Upper lobe of right lung (tissue), 1 donor: ENCODE measurements around the gene FBRSL1. TPM values are rescaled to one million over a fixed set of nuclear protein-coding genes. Genes with fewer than 3 reads are reported as not detected.
"Not testable (repeated sequence)": the region's sequence is repeated elsewhere in the genome, so short reads cannot be mapped to it uniquely, and the experiment has no call there.

Experiments
- ATAC-seq: fragments of 200-7000 bp; cut with Tn5 transposase; one replicate; pipeline ENCODE4 v1.9.1; 2020; ENCODE audit warnings: mild to moderate bottlenecking, moderate library complexity
- DNase-seq: peaks from one replicate; pipeline ENCODE4 v3.0.0-alpha.2; 2020
- H3K27ac ChIP-seq: fragments of 200-600 bp; one replicate; pipeline ENCODE4 v1.8.0; 2022
- H3K27me3 ChIP-seq: fragments of 200-600 bp; one replicate; pipeline ENCODE4 v1.8.0; 2022; ENCODE audit warnings: mild to moderate bottlenecking
- H3K36me3 ChIP-seq: fragments of 200-600 bp; one replicate; pipeline ENCODE4 v1.8.0; 2022
- H3K4me1 ChIP-seq: fragments of 200-600 bp; one replicate; pipeline ENCODE4 v1.8.0; 2022
- H3K4me3 ChIP-seq: fragments of 200-600 bp; one replicate; pipeline ENCODE4 v1.8.0; 2022; ENCODE audit warnings: mild to moderate bottlenecking
- H3K9me3 ChIP-seq: fragments of 200-600 bp; one replicate; pipeline ENCODE4 v1.8.0; 2022
- intact Hi-C: fragments of 100-400 bp; cut with DNase I; formaldehyde crosslinking; loops from one replicate; pipeline ENCODE4 v1.11.0; 2022
- total RNA-seq: library from RNA; stranded (reverse); fragmentation: NEBNext Ultra II Directional; extraction: Animal tissue kit (Norgen Biotek cat#: 25700); gene quantifications from one replicate; pipeline ENCODE4 v1.2.1, GENCODE V29; 2021
- TF ChIP-seq, protein P1 (sequence below): fragments of 200-600 bp; IDR thresholded peaks from one replicate; pipeline ENCODE4 v1.8.0; 2022; ENCODE audit warnings: antibody characterized with exemption
- donor health status: DM: no; HTN: yes; CAD: no; lungs with severe emphysema.

The FBRSL1 gene
- total RNA-seq, 1 donor from 2014 or later, result 49.5 TPM

DNA sequence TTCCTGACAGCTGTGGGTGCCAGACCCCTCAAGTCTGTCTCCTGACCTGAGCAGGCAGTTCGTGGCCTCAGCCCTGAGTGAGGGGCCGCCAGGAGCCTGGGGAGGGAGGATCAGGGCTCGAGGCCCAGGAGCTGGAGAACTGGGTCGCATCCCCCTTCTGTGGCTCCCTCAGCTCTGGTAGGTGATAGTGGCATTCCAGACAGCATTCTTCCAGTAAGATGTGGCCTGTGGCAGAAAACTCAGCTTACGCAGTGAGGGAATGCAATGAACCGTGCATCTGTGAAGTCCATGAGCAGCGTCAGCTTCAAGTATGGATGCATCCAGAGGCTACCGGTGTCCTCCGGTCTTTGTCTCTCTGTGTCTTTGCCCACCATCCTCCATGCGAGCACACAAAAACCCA lies 28.4 kb upstream of the FBRSL1 start:
- TF ChIP-seq, protein P1, sequence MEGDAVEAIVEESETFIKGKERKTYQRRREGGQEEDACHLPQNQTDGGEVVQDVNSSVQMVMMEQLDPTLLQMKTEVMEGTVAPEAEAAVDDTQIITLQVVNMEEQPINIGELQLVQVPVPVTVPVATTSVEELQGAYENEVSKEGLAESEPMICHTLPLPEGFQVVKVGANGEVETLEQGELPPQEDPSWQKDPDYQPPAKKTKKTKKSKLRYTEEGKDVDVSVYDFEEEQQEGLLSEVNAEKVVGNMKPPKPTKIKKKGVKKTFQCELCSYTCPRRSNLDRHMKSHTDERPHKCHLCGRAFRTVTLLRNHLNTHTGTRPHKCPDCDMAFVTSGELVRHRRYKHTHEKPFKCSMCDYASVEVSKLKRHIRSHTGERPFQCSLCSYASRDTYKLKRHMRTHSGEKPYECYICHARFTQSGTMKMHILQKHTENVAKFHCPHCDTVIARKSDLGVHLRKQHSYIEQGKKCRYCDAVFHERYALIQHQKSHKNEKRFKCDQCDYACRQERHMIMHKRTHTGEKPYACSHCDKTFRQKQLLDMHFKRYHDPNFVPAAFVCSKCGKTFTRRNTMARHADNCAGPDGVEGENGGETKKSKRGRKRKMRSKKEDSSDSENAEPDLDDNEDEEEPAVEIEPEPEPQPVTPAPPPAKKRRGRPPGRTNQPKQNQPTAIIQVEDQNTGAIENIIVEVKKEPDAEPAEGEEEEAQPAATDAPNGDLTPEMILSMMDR, result no peak
- ATAC-seq (no peak), DNase-seq (no peak)
- Histone ChIP-seq H3K36me3 (no peaks in the 10 kb centered on the region), H3K27me3 (no peaks in the 10 kb centered on the region), H3K27ac (no peak overlapping the region), H3K4me1 (no peaks in the 10 kb centered on the region), H3K4me3 (no peak overlapping the region), H3K9me3 (no peaks in the 10 kb centered on the region)
- intact Hi-C loops, result no loop called here

DNA sequence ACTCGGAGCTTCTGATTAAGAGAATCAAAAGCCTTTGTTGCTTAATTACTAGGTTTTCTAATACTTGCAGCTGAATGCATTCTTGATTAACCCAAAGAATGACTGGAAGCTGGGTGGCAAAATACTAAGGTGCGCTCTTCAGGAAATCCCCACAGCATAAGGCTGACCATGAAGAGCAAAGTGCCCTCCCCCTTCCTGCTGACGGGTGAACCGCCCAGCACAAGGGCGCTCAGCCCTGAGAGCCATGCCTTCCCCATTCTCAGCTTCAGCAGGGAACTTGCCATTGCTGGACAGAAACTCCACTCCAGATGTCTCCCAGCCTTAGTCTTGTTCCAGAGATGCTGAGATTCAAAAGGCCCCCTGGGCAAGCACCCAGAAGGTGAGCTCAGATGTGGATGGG lies 27.2 kb upstream of the FBRSL1 start:
- ATAC-seq (no peak), DNase-seq (no peak)
- Histone ChIP-seq H3K36me3 (no peaks in the 10 kb centered on the region), H3K9me3 (no peaks in the 10 kb centered on the region), H3K4me3 (no peak overlapping the region), H3K4me1 (no peaks in the 10 kb centered on the region), H3K27ac (no peak overlapping the region), H3K27me3 (peaks cover 3% of the 10 kb centered on the region)
- TF ChIP-seq, protein P1, result no peak
- intact Hi-C loops, result no loop called here

DNA sequence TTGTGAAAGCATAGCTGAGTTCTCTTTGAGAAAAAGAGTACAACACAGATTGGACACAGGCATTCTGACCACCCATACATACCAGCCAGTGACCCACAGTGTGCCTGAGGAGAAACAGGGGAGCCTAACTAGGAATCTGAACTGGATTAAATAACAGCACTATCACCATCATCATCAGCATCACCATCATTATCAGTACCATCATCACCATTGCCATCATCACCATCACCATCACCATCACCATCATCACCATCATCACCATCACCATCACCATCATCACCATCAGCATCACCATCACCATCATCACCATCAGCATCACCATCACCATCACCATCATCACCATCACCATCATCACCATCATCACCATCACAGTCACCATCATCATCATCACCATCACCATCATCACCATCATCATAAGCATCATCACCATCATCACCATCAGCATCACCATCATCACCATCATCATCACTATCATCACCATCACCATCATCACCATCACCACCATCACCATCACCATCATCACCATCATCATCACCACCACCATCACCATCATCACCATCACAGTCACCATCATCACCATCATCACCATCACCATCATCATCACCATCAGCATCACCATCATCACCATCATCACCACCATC lies 26.5 kb upstream of the FBRSL1 start:
- intact Hi-C loops, ATAC-seq, H3K9me3 ChIP-seq, H3K4me3 ChIP-seq, H3K4me1 ChIP-seq, DNase-seq, H3K27me3 ChIP-seq, H3K36me3 ChIP-seq, H3K27ac ChIP-seq: not testable (repeated sequence)

DNA sequence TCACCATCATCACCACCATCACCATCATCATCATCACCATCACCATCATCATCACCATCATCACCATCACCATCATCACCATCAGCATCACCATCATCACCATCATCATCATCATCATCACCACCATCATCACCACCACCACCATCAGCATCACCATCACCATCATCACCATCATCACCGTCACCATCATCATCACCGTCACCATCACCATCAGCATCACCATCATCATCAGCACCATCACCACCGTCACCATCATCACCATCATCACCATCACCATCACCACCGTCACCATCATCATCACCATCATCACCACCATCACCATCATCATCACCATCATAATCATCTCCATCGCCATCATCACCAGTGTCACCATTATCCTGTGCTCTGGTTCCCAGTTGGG lies 25.6 kb upstream of the FBRSL1 start:
- intact Hi-C loops, H3K36me3 ChIP-seq, ATAC-seq, H3K27ac ChIP-seq, DNase-seq, H3K4me3 ChIP-seq, H3K9me3 ChIP-seq, H3K4me1 ChIP-seq: not testable (repeated sequence)
- peaks cover 11% of the 10 kb centered on the region for H3K27me3 ChIP-seq

DNA sequence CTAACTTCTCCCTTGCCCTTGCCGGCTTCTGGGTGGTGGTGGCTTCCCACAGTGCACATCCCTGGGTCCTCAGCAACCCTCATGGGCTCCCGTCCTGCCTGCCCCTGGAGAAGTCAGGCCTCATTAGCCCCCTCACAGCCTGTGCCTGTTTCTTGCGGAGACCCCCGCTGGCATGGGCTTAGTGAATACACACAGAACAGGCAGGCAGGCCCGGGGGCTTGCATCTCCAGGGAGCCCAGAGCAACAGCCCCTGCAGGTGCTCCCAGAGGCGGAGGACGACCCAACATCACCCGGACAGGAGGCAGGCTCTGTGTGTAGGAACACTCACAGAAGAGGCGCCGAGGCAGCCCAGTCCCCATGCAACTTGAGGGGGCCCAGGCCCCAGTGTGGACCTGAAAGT lies 25.1 kb upstream of the FBRSL1 start:
- Histone ChIP-seq H3K36me3 (no peaks in the 10 kb centered on the region), H3K27me3 (peaks cover 11% of the 10 kb centered on the region), H3K27ac (no peak overlapping the region), H3K4me1 (no peaks in the 10 kb centered on the region), H3K4me3 (no peak overlapping the region), H3K9me3 (no peaks in the 10 kb centered on the region)
- DNase-seq (no peak), ATAC-seq (no peak)
- intact Hi-C loops, result no loop called here
- TF ChIP-seq, protein P1, result no peak

DNA sequence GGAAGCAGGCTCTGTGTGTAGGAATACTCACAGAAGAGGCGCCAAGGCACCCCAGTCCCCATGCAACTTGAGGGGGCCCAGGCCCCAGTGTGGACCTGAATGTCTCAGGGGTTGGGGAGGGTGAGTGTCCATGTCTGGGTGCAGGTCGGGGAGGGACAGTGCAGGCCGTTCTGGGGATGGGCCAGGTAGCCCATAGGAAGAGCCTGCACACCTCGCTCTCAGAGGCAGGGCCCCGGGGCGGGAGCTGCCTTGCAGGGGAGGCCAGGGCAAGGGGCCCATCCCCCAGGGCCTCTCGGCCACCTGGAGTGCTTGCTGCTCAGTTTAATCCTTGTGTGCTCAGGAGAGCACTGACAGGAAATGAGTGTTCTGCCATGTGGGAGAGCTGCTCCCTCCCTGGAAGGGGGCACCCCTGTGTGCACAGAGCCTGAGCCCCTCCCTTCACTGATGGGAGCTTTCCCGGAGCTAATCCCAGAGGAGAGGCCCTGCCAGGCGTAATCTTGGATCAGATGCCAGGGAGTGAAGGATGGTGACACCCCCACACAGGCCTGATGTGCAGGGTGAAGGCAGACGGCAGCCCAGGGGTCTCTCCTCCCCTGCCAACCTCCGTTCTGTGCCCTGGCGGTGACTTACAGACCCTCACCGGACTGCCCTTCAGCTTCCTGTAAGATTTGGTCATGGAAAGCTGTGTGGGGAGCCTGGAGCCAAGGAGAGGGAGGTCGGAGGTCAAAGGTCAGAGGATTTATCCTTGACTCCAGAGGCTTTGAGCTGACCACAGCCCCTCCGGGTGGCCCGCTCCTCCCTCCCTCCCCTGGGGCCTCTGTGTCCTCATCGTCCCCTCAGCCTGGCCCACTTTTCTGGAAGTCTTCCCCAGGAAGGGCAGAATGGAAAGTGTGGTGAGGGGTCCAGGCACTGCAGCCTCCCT lies 24.4 kb upstream of the FBRSL1 start:
- Histone ChIP-seq H3K4me3 (no peak overlapping the region), H3K27ac (no peak overlapping the region), H3K9me3 (no peaks in the 10 kb centered on the region), H3K4me1 (no peaks in the 10 kb centered on the region), H3K36me3 (no peaks in the 10 kb centered on the region), H3K27me3 (peaks cover 11% of the 10 kb centered on the region)
- ATAC-seq, result peak; percentile 17
- TF ChIP-seq, protein P1, result no peak
- DNase-seq, result no peak
- intact Hi-C loops, result no loop called here
